Cardiac atrium fibroblast (primary cell): ENCODE results near the gene SLFN13. TPM values are rescaled to one million over a fixed set of nuclear protein-coding genes. Genes with fewer than 3 reads are reported as not detected.

ENCODE experiments used
- total RNA-seq: library from RNA; depleted of rRNA; stranded (reverse); fragments of >200 nt; gene quantifications from 2 replicates; pipeline ENCODE4 v1.2.3, GENCODE V29; 2015

Gene SLFN13, protein sequence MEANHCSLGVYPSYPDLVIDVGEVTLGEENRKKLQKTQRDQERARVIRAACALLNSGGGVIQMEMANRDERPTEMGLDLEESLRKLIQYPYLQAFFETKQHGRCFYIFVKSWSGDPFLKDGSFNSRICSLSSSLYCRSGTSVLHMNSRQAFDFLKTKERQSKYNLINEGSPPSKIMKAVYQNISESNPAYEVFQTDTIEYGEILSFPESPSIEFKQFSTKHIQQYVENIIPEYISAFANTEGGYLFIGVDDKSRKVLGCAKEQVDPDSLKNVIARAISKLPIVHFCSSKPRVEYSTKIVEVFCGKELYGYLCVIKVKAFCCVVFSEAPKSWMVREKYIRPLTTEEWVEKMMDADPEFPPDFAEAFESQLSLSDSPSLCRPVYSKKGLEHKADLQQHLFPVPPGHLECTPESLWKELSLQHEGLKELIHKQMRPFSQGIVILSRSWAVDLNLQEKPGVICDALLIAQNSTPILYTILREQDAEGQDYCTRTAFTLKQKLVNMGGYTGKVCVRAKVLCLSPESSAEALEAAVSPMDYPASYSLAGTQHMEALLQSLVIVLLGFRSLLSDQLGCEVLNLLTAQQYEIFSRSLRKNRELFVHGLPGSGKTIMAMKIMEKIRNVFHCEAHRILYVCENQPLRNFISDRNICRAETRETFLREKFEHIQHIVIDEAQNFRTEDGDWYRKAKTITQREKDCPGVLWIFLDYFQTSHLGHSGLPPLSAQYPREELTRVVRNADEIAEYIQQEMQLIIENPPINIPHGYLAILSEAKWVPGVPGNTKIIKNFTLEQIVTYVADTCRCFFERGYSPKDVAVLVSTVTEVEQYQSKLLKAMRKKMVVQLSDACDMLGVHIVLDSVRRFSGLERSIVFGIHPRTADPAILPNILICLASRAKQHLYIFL
- 1.5 and 2.2 TPM in 2 replicates for total RNA-seq

GRCh38 chr17:35448214-35448898 lies at the start of gene SLFN13:
Gene SLFN13, minus strand, starts transcription at chr17:35448766. Its CDS starts 3,086 bp downstream, at chr17:35445680.

GRCh38 chr17:35432176-35433074 lies 16.1 kb downstream of the SLFN13 start, which contains the start of gene SLFN12:
Gene SLFN12, minus strand, starts transcription at chr17:35432500. Its CDS starts 9,472 bp downstream, at chr17:35423028.

Other genes with a start within 250 kb of the SLFN13 start
- gene SLFN5, start 205.7 kb downstream of the SLFN13 start, total RNA-seq = 31.2 and 38.9 TPM in 2 replicates
- gene SLFN11, start 75.1 kb downstream of the SLFN13 start, total RNA-seq = 49.6 and 50.1 TPM in 2 replicates
- 23.8 and 33.0 TPM in 2 replicates for gene SLFN12, start 16.3 kb downstream of the SLFN13 start, total RNA-seq
- gene SLFN12L, start 88.9 kb upstream of the SLFN13 start, total RNA-seq = not detected in 2 replicates
- not detected in 2 replicates for gene SLFN14, start 112.1 kb upstream of the SLFN13 start, total RNA-seq
- gene PEX12, start 129.8 kb upstream of the SLFN13 start, total RNA-seq = 4.3 and 7.5 TPM in 2 replicates
- gene AP2B1, start 138.6 kb upstream of the SLFN13 start, total RNA-seq = 50.4 and 62.0 TPM in 2 replicates